ENCODE measurements around the gene TTC33.
"Not testable (repeated sequence)": the region's sequence is repeated elsewhere in the genome, so short reads cannot be mapped to it uniquely, and the experiment has no call there.

Gene TTC33

DNA sequence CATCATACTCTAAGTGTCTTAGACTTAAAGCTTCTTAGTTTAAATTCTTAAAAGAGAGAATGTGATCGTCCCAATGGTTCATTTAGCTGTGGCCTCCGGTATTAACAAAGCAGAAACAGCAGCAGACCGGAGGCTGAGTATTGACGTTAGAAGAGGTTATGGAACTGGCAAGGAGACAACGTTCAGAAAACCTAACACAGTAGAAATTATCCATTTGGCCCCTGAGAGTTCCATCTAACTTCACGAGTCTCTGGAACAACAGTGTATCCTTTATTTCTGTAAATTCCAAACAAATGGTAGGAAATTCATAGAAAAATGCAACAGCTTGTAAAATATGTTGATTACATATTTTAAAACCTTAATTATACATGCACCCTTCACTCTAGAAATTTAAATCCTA is 183.4 kb downstream of the TTC33 start:
- H3K9me3 Mint-ChIP-seq = no peaks in the 10 kb centered on the region
- no peak overlapping the region for H3K4me3 Mint-ChIP-seq
- no peaks in the 10 kb centered on the region for H3K27me3 Mint-ChIP-seq
- H3K4me1 Mint-ChIP-seq (ENCODE audit: low read depth) = peaks cover 32% of the 10 kb centered on the region
- no peak overlapping the region for H3K27ac Mint-ChIP-seq
- intact Hi-C loops (cut with micrococcal nuclease) = no loop called here
- no peaks in the 10 kb centered on the region for H3K36me3 Mint-ChIP-seq (ENCODE audit: low read depth)

DNA sequence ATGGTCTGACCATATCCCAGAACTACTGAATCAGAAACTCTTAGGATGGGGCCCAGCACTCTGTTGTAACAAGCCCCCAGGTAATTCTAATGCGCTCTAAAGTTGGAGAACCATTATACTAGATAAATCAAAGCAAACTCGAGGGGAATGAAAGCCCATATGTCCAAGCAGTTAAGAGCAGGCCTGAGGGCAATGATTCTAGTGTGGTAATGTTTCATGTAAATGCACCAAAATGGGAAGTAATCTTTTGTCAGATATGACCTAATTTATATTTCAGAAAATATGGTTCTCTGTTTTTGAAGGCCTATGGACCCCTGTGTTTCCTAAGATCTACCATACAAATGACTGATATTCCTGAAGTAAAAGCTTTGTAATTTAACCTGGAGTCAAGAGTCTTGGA is 184.0 kb downstream of the TTC33 start:
- H3K9me3 Mint-ChIP-seq = no peaks in the 10 kb centered on the region
- H3K27me3 Mint-ChIP-seq = no peaks in the 10 kb centered on the region
- no peak overlapping the region for H3K4me3 Mint-ChIP-seq
- H3K4me1 Mint-ChIP-seq (ENCODE audit: low read depth) = peaks cover 32% of the 10 kb centered on the region
- H3K27ac Mint-ChIP-seq = no peak overlapping the region
- intact Hi-C loops (cut with micrococcal nuclease) = no loop called here
- no peaks in the 10 kb centered on the region for H3K36me3 Mint-ChIP-seq (ENCODE audit: low read depth)

DNA sequence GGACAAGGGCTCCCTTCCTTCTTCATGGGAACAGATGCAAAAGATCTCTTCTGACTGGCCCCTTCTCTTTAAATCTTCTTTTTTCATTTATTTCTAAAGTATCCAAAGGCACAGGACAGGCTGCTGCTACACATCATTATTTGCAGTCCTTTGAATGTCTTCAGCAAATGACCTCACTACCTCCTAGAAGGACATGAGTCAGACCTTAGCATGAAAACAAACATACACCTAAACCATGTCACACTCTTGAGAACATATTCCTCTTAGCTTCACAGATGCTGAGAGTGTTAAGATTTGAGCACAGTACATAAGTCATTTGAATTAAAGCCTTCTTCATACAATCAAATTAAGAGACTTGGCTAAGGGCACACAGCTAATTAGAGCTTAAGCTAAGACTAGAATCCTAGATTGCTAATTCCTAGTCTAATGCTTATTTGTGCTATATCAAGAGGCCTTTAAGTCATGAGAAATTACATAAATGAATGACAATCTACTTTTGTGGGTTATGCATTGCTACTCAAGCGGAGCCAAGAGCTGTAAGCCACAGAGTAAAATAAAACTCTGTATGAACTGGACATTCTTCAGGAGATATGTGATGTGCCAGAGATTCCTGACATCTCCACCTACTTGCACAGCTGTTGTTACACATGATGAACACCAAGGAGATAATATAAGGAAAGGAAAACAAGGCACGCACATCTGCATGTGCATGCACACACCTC is 185.2 kb downstream of the TTC33 start:
- H3K27ac Mint-ChIP-seq = peak overlapping the region; percentile 69
- H3K4me3 Mint-ChIP-seq = no peak overlapping the region
- intact Hi-C loops (cut with micrococcal nuclease) = no loop called here
- H3K36me3 Mint-ChIP-seq (ENCODE audit: low read depth) = no peaks in the 10 kb centered on the region
- H3K27me3 Mint-ChIP-seq = no peaks in the 10 kb centered on the region
- peaks cover 36% of the 10 kb centered on the region for H3K4me1 Mint-ChIP-seq (ENCODE audit: low read depth)
- H3K9me3 Mint-ChIP-seq = no peaks in the 10 kb centered on the region

DNA sequence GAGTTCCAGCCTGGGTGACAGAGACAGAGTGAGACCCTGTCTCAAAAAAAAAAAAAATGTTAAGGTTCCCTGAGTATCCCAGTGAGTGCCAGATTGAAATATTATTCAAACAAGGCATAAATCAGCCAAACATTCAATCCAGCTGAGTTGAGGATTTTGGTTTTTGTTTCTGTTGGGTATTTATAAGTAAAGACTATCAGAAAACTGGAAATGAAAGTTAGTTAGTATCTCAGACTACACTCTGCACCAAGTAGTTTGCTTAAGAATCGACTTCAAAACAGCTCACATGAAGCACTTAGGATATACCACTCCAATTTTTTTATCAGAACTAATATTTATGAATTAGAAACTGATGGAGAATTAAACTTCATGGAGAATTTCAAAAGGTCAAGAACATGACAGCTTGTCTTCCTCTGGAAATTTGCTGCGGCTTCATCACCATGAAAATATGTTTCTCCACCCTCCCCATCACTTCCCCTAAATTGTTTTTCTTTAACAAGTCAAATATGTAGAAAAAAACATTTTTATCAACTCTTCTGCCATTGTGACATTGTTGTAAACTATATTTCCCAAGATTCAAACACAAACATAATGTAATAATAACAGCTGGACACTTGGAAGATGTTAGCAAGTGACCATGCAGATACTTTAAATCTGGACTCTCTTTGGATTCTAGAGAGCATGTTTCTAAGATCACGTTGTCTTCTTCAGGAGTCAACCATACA is 186.1 kb downstream of the TTC33 start:
- Mint-ChIP-seq H3K4me3 (no peak overlapping the region), H3K27ac (peak overlapping the region; percentile 69), H3K36me3 (ENCODE audit: low read depth) (no peaks in the 10 kb centered on the region), H3K27me3 (no peaks in the 10 kb centered on the region), H3K4me1 (ENCODE audit: low read depth) (peaks cover 32% of the 10 kb centered on the region), H3K9me3 (no peaks in the 10 kb centered on the region)
- intact Hi-C loops (cut with micrococcal nuclease) = no loop called here

DNA sequence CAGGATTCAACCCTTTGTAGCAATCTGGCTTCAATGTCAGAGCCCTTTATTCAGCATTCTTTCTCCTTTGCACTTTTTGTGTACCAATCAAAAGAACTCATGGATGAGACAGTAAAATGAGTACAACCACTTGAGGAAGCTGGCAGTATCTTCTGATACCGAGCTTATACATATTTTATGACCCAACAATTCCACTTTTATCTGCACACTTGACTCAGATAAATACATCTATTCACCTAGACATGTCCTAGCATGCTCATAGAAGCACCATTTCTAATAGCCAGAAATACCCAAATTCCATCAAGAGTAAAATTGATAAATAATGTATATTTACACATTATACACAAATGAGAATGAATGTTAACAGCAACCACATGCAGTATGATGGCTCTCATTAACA is 187.2 kb downstream of the TTC33 start:
- H3K36me3 Mint-ChIP-seq (ENCODE audit: low read depth) = no peaks in the 10 kb centered on the region
- no peak overlapping the region for H3K27ac Mint-ChIP-seq
- intact Hi-C loops (cut with micrococcal nuclease) = no loop called here
- peaks cover 35% of the 10 kb centered on the region for H3K4me1 Mint-ChIP-seq (ENCODE audit: low read depth)
- no peaks in the 10 kb centered on the region for H3K9me3 Mint-ChIP-seq
- no peak overlapping the region for H3K4me3 Mint-ChIP-seq
- no peaks in the 10 kb centered on the region for H3K27me3 Mint-ChIP-seq

DNA sequence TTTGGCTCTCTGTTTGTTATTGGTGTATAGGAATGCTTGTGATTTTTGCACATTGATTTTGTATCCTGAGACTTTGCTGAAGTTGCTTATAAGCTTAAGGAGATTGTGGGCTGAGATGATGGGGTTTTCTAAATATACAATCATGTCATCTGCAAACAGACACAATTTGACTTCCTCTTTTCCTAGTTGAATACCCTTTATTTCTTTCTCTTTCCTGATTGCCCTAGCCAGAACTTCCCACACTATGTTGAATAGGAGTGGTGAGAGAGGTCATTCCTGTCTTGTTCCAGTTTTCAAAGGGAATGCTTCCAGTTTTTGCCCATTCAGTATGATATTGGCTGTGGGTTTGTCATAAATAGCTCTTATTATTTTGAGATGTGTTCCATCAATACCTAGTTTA is 192.6 kb downstream of the TTC33 start:
- H3K27me3 Mint-ChIP-seq; H3K9me3 Mint-ChIP-seq; H3K27ac Mint-ChIP-seq; H3K4me3 Mint-ChIP-seq; H3K36me3 Mint-ChIP-seq (ENCODE audit: low read depth); intact Hi-C loops (cut with micrococcal nuclease): not testable (repeated sequence)
- peaks cover 16% of the 10 kb centered on the region for H3K4me1 Mint-ChIP-seq (ENCODE audit: low read depth)

DNA sequence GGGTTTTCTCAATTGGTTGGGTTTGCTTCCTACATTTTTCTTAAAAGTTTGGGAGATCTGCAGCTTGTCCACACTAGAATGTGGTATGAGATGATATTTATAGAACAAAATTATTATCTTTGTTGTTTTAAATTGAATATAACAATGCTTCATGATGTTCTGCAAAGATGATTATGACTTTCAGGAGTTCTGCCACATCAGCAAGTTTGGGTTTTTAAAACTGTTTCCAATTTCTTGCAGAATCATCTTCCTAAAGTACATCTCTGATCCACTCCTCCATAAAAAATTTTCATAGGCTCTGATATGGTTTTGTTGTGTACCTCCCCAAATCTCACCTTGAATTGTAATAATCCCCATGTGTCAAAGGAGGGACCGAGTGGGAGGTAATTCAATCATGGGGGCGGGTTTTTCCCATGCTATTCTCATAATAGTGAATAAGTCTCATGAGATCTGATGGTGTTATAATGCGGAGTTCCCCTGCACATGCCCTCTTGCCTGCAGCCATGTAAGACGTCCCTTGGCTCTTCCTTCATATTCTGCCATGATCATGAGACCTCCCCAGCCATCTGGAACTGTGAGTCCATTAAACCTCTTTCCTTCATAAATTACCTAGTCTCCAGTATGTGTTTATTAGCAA is 195.2 kb downstream of the TTC33 start:
- no peaks in the 10 kb centered on the region for H3K27me3 Mint-ChIP-seq
- intact Hi-C loops (cut with micrococcal nuclease) = no loop called here
- H3K4me1 Mint-ChIP-seq (ENCODE audit: low read depth) = peaks cover 10% of the 10 kb centered on the region
- H3K36me3 Mint-ChIP-seq (ENCODE audit: low read depth) = no peaks in the 10 kb centered on the region
- no peaks in the 10 kb centered on the region for H3K9me3 Mint-ChIP-seq
- no peak overlapping the region for H3K4me3 Mint-ChIP-seq
- H3K27ac Mint-ChIP-seq = no peak overlapping the region

DNA sequence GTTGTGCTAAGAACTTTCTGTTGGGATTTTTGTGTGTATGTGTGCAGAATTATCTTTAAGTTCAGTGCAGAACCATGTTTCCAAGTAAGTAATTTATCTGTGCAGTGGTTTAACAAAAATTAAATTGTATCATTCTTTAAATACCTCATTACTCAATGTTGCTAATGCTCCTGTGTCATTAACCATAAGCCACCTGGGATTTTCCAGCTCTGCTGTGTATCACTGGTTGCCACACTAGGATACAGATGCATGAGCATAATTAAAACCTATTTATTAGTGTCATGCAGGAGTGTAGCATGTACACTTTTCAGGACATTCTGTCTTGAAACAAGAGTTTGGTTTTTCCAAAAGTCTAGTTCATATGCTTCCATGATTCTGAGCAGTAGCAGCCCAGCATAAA is 196.5 kb downstream of the TTC33 start:
- intact Hi-C loops (cut with micrococcal nuclease) = no loop called here
- H3K9me3 Mint-ChIP-seq = no peaks in the 10 kb centered on the region
- no peaks in the 10 kb centered on the region for H3K27me3 Mint-ChIP-seq
- H3K36me3 Mint-ChIP-seq (ENCODE audit: low read depth) = no peaks in the 10 kb centered on the region
- no peak overlapping the region for H3K27ac Mint-ChIP-seq
- H3K4me3 Mint-ChIP-seq = no peak overlapping the region
- peaks cover 10% of the 10 kb centered on the region for H3K4me1 Mint-ChIP-seq (ENCODE audit: low read depth)

DNA sequence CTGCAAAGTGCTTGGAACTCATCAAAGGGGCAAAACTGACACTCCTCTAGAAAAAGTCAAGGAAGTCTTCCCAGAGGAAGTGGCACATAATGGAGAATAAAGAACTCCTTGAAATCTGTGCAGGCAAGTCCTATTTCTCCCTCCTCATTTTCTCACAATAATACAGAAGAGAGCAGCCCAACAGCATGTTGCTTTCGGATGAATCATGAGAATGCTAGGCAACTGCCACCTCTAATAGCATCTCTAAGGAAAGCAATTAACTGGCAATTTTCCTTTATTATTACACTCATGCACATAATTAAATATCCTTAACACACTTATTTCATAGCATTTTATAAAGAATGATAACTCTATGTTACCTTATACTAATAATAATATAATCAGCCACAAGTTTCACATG is 198.3 kb downstream of the TTC33 start:
- no peaks in the 10 kb centered on the region for H3K4me1 Mint-ChIP-seq (ENCODE audit: low read depth)
- no peak overlapping the region for H3K27ac Mint-ChIP-seq
- H3K27me3 Mint-ChIP-seq = no peaks in the 10 kb centered on the region
- H3K36me3 Mint-ChIP-seq (ENCODE audit: low read depth) = no peaks in the 10 kb centered on the region
- H3K9me3 Mint-ChIP-seq = no peaks in the 10 kb centered on the region
- H3K4me3 Mint-ChIP-seq = no peak overlapping the region
- intact Hi-C loops (cut with micrococcal nuclease) = no loop called here

DNA sequence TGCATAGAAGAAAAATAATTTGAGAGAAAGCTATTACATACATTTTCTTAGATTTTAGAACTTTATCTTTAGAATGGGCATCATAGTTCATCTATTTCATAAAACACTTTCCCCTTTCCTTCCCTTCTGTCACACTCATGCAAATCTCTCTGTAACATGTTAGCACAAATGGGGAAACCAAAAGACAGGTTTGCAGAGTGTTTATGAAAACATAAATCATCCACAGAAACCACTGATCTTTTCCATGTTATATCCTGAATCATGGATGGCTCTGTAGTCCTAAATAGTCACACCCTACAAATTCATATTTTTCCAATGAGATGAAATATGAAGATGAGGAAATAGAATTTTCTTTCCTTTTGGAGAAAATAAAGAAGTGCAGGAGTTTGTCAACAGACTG is 198.9 kb downstream of the TTC33 start:
- intact Hi-C loops (cut with micrococcal nuclease) = no loop called here
- no peaks in the 10 kb centered on the region for H3K27me3 Mint-ChIP-seq
- H3K9me3 Mint-ChIP-seq = no peaks in the 10 kb centered on the region
- H3K4me1 Mint-ChIP-seq (ENCODE audit: low read depth) = peaks cover 6% of the 10 kb centered on the region
- H3K27ac Mint-ChIP-seq = no peak overlapping the region
- H3K4me3 Mint-ChIP-seq = no peak overlapping the region
- H3K36me3 Mint-ChIP-seq (ENCODE audit: low read depth) = no peaks in the 10 kb centered on the region

DNA sequence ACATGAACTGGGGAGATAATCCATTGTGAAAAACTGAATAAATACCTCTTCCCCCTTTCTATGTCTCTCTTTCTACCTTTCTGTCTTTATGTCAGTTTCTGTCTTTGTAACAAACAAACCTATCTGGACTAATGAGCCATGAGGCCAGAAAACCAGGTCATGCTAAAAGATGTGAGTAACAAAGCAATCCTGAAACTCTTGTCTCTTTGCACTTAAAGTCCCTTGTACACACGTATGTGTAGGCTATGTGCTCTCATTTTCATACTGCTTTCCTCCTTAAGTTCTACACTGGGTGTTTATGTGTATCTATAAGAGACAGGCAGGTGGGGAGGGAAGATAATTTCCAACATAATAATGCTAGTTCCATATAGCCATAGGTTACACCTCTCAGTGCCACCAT is 199.9 kb downstream of the TTC33 start:
- no peak overlapping the region for H3K27ac Mint-ChIP-seq
- H3K4me1 Mint-ChIP-seq (ENCODE audit: low read depth) = peaks cover 12% of the 10 kb centered on the region
- no peak overlapping the region for H3K4me3 Mint-ChIP-seq
- no peaks in the 10 kb centered on the region for H3K27me3 Mint-ChIP-seq
- no peaks in the 10 kb centered on the region for H3K9me3 Mint-ChIP-seq
- H3K36me3 Mint-ChIP-seq (ENCODE audit: low read depth) = no peaks in the 10 kb centered on the region
- intact Hi-C loops (cut with micrococcal nuclease) = no loop called here

DNA sequence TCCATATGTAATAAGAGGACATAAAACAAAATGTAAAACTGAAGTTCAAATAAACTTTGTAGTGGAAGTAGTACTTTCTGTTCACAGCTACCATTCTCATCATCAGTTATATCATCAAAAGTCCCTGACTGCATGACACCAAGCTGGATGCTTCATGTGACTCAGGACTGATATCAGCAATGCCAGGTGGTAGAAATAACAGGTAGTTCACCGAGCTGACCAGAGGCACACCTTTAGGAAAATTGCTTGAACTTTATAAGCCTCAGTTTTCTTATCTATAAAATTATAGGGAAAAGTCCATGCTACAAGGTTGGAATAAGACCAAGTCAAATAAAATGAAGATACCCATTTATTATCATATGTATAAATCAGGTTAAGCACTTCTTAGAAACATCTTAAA is 200.9 kb downstream of the TTC33 start:
- Mint-ChIP-seq H3K4me3 (no peak overlapping the region), H3K9me3 (no peaks in the 10 kb centered on the region), H3K27me3 (no peaks in the 10 kb centered on the region), H3K4me1 (ENCODE audit: low read depth) (peaks cover 12% of the 10 kb centered on the region), H3K27ac (no peak overlapping the region), H3K36me3 (ENCODE audit: low read depth) (no peaks in the 10 kb centered on the region)
- intact Hi-C loops (cut with micrococcal nuclease) = no loop called here

DNA sequence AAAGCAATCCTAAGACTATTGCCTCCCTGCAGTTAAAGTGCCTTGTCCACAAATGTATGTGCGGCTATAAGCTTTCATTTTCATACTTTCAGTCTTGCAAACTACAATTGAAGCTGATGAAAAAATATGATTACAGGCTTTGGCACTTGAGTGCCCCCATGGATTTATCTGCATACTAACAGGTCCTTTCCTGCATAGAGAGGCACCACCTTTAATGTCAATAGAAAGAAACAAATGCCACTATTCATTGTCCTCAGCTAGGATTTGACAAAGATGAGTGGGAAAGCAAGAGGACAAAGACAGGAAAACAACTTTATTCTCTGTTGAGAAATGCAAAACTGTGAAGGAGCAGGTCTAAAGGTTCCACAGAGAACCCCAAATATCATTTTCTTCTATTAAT is 201.7 kb downstream of the TTC33 start:
- H3K4me1 Mint-ChIP-seq (ENCODE audit: low read depth) = peaks cover 12% of the 10 kb centered on the region
- H3K4me3 Mint-ChIP-seq = no peak overlapping the region
- H3K27ac Mint-ChIP-seq = no peak overlapping the region
- intact Hi-C loops (cut with micrococcal nuclease) = no loop called here
- H3K36me3 Mint-ChIP-seq (ENCODE audit: low read depth) = no peaks in the 10 kb centered on the region
- H3K27me3 Mint-ChIP-seq = no peaks in the 10 kb centered on the region
- H3K9me3 Mint-ChIP-seq = no peaks in the 10 kb centered on the region

DNA sequence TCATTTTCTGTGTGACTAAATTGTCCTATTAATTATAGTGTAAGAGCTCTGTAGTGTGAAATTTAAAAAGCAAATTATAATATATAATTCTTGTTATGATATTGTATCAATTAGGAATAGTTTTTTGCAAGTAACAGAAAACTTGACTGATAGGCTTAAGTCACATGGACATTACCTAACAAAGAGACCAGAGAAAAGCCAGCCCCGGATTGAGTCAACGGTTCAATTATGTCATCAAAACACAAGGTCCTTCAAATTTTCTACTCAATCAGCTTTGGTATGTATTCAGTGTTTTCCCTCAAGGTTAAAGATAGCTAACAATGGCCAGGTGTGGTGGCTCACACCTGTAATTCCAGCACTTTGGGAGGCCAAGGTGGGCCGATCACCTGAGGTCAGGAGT is 202.8 kb downstream of the TTC33 start:
- H3K27ac Mint-ChIP-seq = no peak overlapping the region
- intact Hi-C loops (cut with micrococcal nuclease) = no loop called here
- H3K36me3 Mint-ChIP-seq (ENCODE audit: low read depth) = no peaks in the 10 kb centered on the region
- no peak overlapping the region for H3K4me3 Mint-ChIP-seq
- no peaks in the 10 kb centered on the region for H3K9me3 Mint-ChIP-seq
- H3K27me3 Mint-ChIP-seq = no peaks in the 10 kb centered on the region
- H3K4me1 Mint-ChIP-seq (ENCODE audit: low read depth) = peaks cover 12% of the 10 kb centered on the region
